ENCODE data around the gene BMP7.

Gene BMP7

GRCh38 chr20:57141492-57141891 is 124.9 kb downstream of the BMP7 start:
- no peak for DNase-seq

- DNase-seq, result no peak
These were observed 126.0 kb downstream of the BMP7 start for GRCh38 chr20:57140416-57140965.

- DNase-seq, result no peak
These were observed 126.9 kb downstream of the BMP7 start for GRCh38 chr20:57139342-57140093.

GRCh38 chr20:57138198-57138995 is 128.0 kb downstream of the BMP7 start:
- no peak for DNase-seq

GRCh38 chr20:57137676-57138075 is 128.8 kb downstream of the BMP7 start:
- DNase-seq, result no peak

- DNase-seq, result no peak
These were observed 129.7 kb downstream of the BMP7 start for GRCh38 chr20:57136734-57137133.

GRCh38 chr20:57135875-57136274 is 130.6 kb downstream of the BMP7 start:
- DNase-seq, result no peak

GRCh38 chr20:57134804-57135203 is 131.6 kb downstream of the BMP7 start:
- no peak for DNase-seq

GRCh38 chr20:57133926-57134650 is 132.4 kb downstream of the BMP7 start:
- no peak for DNase-seq

- no peak for DNase-seq
These were observed 134.6 kb downstream of the BMP7 start for GRCh38 chr20:57131601-57132391.

GRCh38 chr20:57131077-57131476 is 135.4 kb downstream of the BMP7 start:
- no peak for DNase-seq

- DNase-seq, result no peak
These were observed 136.2 kb downstream of the BMP7 start for GRCh38 chr20:57130160-57130772.

- no peak for DNase-seq
These were observed 137.1 kb downstream of the BMP7 start for GRCh38 chr20:57129303-57129702.

- no peak for DNase-seq
These were observed 138.2 kb downstream of the BMP7 start for GRCh38 chr20:57128044-57128757.

GRCh38 chr20:57126481-57127092 is 139.9 kb downstream of the BMP7 start:
- DNase-seq, result no peak

- no peak for DNase-seq
These were observed 141.5 kb downstream of the BMP7 start for GRCh38 chr20:57124800-57125517.

GRCh38 chr20:57124366-57124765 is 142.1 kb downstream of the BMP7 start:
- no peak for DNase-seq

- DNase-seq, result no peak
These were observed 142.9 kb downstream of the BMP7 start for GRCh38 chr20:57123504-57123903.

- no peak for DNase-seq
These were observed 143.6 kb downstream of the BMP7 start for GRCh38 chr20:57122536-57123489.
